ENCODE data around the gene SLC22A12.

GRCh38 chr11:64605656-64606585, 14.9 kb downstream of the SLC22A12 start:
- TF ChIP-seq CTCF (IDR thresholded peaks at IDR 0.05; ENCODE audit: control extremely low read depth in 1 of 3, insufficient read depth in 1 of 3, low read depth in 1 of 3, low read length in 3 of 3) (no peak), CHD2 (IDR thresholded peaks at IDR 0.05; ENCODE audit: low read length) (no peak), YY1 (IDR thresholded peaks at IDR 0.05; ENCODE audit: low read depth, low read length) (no peak), RFX5 (IDR thresholded peaks at IDR 0.05; ENCODE audit: borderline replicate concordance, low read depth, low read length) (no peak), ATF2 (IDR thresholded peaks at IDR 0.05; ENCODE audit: low read length) (no peak), MAX (IDR thresholded peaks at IDR 0.05) (no peak), EGR1 (IDR thresholded peaks at IDR 0.05; ENCODE audit: borderline replicate concordance, low read depth, low read length) (no peak), CEBPB (IDR thresholded peaks at IDR 0.05; ENCODE audit: low read depth, low read length) (no peak), POLR2A (IDR thresholded peaks at IDR 0.05; ENCODE audit: control extremely low read depth in 1 of 2, low read depth in 2 of 2, low read length in 2 of 2) (no peak), EZH2 (IDR thresholded peaks at IDR 0.05; ENCODE audit: low read depth, low read length, severe bottlenecking) (no peak)

All from H1 (cell line).